Fibroblast of gingiva (primary cell): ENCODE results near the gene ST6GAL1.
"Not testable (repeated sequence)": the region's sequence is repeated elsewhere in the genome, so short reads cannot be mapped to it uniquely, and the experiment has no call there.

Experiments used
- DNase-seq: peaks from one replicate; pipeline ENCODE4 v3.0.0-alpha.2; 2011; ENCODE audit warnings: low read depth

Gene ST6GAL1

DNA sequence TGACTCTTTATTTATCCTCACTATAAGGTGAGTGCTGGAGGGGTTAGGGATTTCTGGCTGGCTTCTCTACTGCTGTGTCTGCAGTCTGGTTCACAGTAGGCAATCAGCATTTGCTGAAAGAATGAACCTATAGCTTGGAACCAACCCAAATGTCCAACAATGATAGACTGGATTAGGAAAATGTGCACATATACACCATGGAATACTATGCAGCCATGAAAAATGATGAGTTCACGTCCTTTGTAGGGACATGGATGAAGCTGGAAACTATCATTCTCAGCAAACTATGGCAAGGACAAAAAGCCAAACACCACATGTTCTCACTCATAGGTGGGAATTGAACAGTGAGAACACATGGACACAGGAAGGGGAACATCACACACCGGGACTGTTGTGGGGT lies 93.0 kb downstream of the ST6GAL1 start:
- not testable (repeated sequence) for DNase-seq

- no peak for DNase-seq
These were observed 94.4 kb downstream of the ST6GAL1 start for GRCh38 chr3:187024536-187025226.

DNA sequence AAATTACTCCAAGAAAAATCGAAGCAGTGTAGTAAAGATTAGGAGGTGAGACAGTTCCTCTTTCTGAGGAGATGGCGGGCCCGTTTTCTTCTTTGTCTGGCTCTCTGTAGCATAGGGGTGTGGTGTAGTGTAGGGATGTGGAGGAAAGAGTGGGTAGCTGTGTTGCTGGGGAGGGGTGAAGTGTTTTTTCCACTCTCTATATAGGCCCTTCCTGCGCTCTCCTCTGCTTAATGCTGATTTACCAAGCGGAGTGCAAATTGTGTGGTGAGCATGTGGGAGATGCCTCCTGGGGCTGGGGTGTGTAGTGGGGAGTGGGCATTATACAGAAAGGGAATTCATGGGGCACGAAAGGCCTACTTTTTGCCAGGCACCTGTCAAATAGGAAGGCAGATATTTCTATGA lies 94.9 kb downstream of the ST6GAL1 start:
- no peak for DNase-seq

DNA sequence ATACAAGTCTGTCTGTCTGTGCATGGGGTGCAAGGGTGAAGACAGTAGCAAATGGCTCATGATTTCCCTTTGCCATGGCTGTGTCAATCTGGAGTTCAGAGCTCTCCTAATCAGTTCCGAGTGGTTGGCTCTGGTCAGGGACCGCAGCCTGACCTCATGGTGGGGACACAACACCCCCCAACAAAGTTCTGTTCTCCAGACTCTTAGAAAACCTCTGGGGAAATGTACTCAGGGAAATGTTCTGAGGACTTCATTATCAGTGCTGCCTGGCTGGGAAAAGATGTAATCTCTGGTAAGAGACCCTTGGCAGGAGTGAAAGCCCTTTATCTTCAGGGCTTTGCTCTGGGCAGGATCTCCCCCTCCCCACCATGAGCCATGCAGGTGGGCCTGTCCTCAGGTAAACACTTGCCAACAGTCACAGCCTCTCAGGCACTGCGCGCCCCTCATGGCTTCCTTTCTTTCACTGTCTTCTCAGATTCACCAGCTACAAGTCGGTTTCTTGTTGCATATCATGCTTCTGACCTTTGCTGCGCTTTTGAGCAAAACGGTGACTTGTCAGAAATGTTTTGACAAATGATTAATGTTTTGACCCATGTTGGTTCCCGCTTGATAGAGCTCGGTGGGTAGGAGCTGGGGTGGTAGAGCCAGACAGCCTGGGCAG lies 95.5 kb downstream of the ST6GAL1 start:
- DNase-seq, result no peak

GRCh38 chr3:187026317-187026670 lies 96.0 kb downstream of the ST6GAL1 start:
- DNase-seq, result no peak

DNA sequence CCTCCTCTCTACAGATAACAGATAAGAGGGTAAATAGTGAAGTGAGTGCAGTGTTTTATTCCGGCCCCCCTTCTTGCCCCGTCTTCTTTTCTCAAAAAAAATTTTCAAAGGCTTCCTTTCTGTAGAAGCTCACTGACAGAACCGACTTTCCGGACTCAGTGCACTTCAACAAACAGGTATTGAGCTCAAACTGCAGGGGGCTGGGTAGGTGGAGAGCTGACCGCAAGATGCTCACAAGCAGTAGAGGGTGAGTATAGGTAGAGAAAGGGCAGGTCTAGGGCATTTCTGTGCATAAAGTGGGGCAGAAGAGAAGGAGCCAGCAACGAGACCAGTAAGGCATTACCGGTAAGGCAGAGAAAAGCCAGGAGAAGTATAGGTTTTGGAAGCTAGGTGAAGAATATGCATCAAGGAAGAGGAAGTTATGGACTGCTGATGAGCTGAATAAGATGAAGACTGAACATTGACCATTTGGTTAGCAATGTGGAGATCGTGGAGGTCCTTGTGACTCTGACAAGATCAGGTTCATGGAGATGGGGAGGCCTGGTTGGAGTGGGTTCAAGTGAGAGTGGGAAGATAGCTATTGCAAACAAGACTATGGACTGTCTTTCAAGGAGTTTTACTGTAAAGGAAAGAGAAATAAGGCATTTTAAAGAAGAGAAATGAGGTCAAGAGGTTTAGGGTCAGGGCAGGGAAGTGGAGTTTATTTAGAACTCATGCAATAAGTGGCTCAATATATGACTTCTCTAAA lies 97.4 kb downstream of the ST6GAL1 start:
- no peak for DNase-seq

GRCh38 chr3:187031934-187032333 lies 101.6 kb downstream of the ST6GAL1 start:
- DNase-seq, result no peak

GRCh38 chr3:187036394-187036793 lies 106.1 kb downstream of the ST6GAL1 start:
- DNase-seq, result no peak

DNA sequence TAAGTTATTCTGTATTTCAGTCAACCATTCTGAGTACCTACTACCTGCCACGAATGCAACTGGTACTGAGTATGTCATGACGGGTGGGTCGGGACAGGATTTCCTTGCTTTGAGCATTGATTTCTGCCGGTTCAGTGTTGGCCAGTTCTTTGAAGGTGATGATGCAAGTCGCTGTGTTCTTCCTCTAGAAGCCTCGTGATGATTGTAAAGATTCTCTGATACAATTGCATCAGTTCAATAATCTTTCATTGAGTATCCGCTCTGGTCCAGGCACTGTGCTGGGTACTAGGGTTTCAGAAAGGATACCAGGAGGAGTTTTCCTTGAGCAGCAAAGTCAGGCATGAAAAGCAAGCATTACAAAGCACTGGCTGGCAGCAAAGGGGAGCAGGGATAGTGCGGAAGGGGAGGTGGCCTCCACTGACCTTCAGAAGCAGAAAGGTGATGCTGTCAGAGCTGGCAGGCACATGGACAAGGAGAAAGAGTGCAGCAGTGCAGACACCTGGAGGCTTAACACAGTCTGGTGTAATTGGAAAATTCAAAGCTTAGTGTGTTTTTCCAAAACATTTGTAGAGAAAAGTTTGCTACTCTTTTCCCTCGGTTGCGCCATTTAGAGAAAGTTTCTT lies 108.9 kb downstream of the ST6GAL1 start:
- no peak for DNase-seq

DNA sequence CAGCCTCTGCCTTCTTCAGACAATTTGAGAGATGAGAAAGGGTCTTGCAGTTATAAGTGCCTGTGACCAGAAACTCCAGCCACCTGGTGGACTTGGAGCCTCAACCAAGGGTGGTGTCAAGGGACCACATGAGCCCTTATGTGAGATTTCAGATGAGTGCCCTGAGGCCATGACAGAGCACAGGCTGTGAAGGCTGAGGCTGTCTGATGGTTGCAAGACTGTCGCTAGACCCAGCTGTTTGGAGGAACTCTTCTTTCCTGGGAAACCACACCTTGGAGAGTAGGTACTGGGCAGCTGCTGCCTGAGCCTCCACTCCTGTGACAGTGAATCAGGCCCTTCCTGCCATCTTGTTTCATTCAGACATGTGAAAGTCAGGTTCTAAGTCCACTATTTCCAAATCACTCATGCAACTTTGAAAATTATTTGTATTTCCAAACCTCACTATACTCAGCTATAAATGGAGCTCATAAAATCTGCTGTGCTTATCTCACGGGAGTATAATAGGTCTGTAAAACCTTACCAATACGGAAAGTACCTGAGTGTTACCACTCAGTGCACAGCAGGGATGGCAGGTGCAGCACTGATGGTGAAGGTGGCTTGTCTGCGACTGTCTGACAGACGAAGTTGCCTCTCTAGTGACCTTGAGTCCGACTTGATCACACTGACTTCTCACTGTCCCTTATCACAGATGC lies 109.5 kb downstream of the ST6GAL1 start:
- DNase-seq, result no peak

GRCh38 chr3:187040516-187041361 lies 110.4 kb downstream of the ST6GAL1 start:
- no peak for DNase-seq

DNA sequence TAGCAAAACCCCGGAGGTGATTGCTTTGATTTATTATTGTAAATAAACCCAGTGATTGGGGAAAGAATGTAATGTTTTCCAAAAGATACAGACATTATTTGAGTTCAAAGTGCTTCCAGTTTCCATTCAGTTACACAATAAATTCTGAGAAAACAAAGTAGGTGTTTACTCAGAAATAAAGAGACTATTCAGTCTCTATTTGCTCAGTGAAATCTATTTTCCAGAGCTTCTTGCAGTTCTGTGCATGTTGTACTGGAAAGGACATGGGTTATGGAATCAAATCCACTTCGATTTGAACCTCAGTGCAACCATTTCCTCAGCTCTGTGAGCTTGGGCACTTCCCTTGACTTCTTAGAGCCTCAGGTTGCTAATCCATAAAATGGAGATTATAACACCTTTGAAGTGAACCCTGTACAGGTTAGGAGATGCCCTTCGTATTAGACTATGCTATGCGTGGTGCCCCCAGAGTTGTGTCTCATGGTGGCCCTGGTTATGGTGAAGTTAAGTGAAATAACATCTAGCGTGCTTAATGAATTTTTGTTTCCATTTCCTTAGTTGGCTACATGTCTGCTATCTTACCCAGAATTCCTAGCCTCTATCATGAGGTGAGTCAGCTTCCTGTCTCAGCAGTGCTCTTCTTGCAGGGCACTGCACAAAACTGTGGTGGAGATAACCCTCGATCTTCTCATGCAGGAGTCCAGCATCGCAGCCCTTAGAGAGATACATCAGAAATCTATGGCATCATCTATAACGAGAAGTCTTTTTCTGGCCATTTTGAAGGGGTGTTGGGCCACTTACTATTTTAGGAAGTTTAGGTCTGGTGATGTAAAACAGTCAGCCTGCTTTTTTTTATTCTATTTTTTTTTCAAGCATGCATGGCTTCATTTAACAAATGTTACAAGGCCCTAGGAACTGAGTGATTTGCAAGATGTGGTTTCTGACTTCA lies 111.3 kb downstream of the ST6GAL1 start:
- no peak for DNase-seq

DNA sequence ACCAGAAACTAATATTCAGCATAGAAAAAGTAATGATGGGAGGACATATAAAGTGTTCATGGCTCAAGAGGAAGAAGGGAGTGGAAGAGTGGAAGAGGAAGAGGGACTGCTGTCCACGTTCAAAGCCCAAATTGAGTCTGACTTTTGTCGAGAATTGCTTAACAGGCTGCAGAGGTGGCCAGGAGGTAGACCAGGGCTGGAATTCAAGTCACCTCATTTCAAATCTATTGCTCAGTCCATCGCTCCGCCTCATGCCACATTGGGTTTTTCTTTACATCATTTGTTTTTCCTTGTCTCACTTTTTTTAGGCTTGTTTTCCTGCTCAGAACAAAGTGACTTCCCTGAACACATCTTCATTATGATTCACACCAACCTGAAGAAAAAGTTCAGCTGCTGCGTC lies 112.0 kb downstream of the ST6GAL1 start:
- no peak for DNase-seq

DNA sequence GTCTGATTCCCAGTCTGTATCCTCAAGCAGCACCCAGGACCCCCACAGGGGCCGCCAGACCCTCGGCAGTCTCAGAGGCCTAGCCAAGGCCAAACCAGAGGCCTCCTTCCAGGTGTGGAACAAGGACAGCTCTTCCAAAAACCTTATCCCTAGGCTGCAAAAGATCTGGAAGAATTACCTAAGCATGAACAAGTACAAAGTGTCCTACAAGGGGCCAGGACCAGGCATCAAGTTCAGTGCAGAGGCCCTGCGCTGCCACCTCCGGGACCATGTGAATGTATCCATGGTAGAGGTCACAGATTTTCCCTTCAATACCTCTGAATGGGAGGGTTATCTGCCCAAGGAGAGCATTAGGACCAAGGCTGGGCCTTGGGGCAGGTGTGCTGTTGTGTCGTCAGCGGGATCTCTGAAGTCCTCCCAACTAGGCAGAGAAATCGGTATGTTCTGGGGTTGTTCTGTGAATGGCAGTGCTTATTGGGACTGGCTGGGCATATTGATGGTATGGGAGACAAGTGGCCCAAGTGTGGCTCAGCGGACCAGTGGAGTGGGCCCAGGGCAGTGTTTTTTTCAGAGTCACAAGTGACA lies 112.6 kb downstream of the ST6GAL1 start:
- no peak for DNase-seq

DNA sequence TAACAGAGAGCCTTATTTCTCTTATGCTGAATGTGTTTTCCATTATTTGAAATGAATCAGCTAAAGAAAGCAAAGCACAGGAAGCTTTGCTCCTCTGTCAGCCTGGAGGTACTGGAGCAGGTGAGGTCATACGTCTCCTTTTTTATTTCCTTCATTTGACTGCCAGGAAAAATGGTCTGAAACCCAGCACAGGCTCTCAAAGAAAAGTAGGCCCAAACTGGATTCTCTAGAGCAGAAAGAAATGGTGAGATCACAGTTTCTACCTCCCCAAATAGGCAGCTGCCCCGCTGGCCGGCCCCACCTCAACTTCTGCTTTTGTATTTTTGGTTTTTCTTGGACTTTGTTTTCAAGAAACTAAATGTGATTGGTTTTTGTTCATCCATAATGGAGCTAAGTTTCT lies 113.9 kb downstream of the ST6GAL1 start:
- no peak for DNase-seq

- DNase-seq, result no peak
These were observed 114.7 kb downstream of the ST6GAL1 start for GRCh38 chr3:187044867-187045552.

DNA sequence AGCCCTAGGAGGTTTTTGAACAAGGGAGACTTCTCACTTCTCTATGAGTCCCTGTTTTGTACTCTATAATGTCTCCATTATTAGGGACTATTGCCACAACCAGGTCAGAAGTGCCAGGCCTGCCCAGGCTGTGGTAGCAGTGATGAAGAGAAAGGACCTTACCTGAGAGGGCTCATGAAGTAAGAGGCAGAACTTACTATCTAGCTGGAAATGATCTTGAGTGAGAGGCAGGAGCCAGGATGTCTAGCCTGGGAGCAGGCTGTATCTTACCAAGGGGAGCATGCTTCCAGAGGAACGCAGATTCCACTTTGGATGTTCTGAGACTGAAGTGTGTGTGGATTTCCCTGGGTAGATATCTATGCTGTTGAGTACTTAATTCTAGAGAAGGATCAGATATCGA lies 115.7 kb downstream of the ST6GAL1 start:
- DNase-seq, result no peak

- DNase-seq, result no peak
These were observed 119.3 kb downstream of the ST6GAL1 start for GRCh38 chr3:187049462-187050101.

DNA sequence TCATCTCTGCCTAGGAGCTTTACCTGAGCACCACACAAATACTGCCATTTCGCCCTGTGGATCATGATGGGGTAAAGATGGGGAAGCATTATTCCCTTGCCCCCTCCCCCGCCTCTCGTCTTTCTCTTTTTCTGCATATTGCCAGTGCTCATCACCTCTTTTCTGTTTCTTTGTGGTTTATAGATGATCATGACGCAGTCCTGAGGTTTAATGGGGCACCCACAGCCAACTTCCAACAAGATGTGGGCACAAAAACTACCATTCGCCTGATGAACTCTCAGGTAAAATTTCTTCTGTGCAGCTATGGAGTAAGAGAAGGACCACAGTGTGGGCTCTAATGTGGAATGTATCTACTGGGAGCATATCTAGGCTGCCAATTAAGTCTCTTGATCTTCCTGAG lies 120.7 kb downstream of the ST6GAL1 start:
- no peak for DNase-seq
